PC-9 (cell line): ENCODE results near the gene ZNF555. TPM values are rescaled to one million over a fixed set of nuclear protein-coding genes. Genes with fewer than 3 reads are reported as not detected.

ENCODE experiments used
- BruUV-seq: library from RNA; stranded (reverse); fragments of 400-500 nt; replicated peaks from 2 replicates; lab custom pipeline; 2021; lab: Mats Ljungman, UMichigan
- CTCF ChIA-PET: fragments of 300-600 bp; sonication (Branson Sonifier 250); formaldehyde crosslinking; loops from one replicate; lab custom pipeline; 2022; ENCODE audit warnings: antibody characterized with exemption; lab: Charles Lee
- POLR2A ChIA-PET: fragments of 300-600 bp; sonication (Branson Sonifier 250); formaldehyde crosslinking; loops from one replicate; lab custom pipeline; 2022; ENCODE audit warnings: antibody characterized with exemption; ENCODE audit not compliant: unreplicated experiment; lab: Charles Lee
- DNase-seq, 2 experiments: peaks; one replicate each; pipeline versions ENCODE4 v3.0.0 to v3.0.0-alpha.2; 2015 to 2022; ENCODE audit warnings: mixed read lengths in 1 of 2
- H2AFZ ChIP-seq: fragments of 200-600 bp; sonication (generic); 2 replicates; pipeline ENCODE4 v1.8.1; 2017; ENCODE audit warnings: antibody characterized with exemption
- H3F3A ChIP-seq: fragments of 200-600 bp; sonication (generic); 2 replicates; pipeline ENCODE4 v1.8.1; 2017; ENCODE audit warnings: antibody characterized with exemption, mild to moderate bottlenecking, low read depth; ENCODE audit not compliant: insufficient read depth
- H3K27ac ChIP-seq: fragments of 200-600 bp; sonication (generic); 2 replicates; pipeline ENCODE4 v1.6.1; 2016; ENCODE audit warnings: mixed run types
- H3K27me3 ChIP-seq: fragments of 200-600 bp; sonication (generic); 2 replicates; pipeline ENCODE4 v1.6.1; 2016; ENCODE audit warnings: low read depth, mixed run types; ENCODE audit not compliant: insufficient read depth
- H3K36me3 ChIP-seq: fragments of 200-600 bp; sonication (generic); 2 replicates; pipeline ENCODE4 v1.6.1; 2016; ENCODE audit warnings: low read depth, mixed run types
- H3K4me1 ChIP-seq: fragments of 200-600 bp; sonication (generic); replicated peaks from 2 replicates; pipeline ENCODE4 v1.6.1; 2016; ENCODE audit warnings: mixed run types; ENCODE audit not compliant: insufficient read depth
- H3K4me2 ChIP-seq: fragments of 200-600 bp; sonication (generic); 2 replicates; pipeline ENCODE4 v1.6.1; 2017; ENCODE audit warnings: mixed run types
- H3K4me3 ChIP-seq: fragments of 200-600 bp; sonication (generic); 2 replicates; pipeline ENCODE4 v1.6.1; 2016; ENCODE audit warnings: mixed run types
- H3K79me2 ChIP-seq: fragments of 200-600 bp; sonication (generic); 2 replicates; pipeline ENCODE4 v1.6.1; 2017; ENCODE audit warnings: low read depth, mixed run types
- H3K9me2 ChIP-seq: fragments of 200-600 bp; sonication (generic); 2 replicates; pipeline ENCODE4 v1.8.1; 2017; ENCODE audit warnings: mild to moderate bottlenecking; ENCODE audit not compliant: insufficient read depth
- H3K9me3 ChIP-seq: fragments of 200-600 bp; sonication (generic); 2 replicates; pipeline ENCODE4 v1.8.1; 2016; ENCODE audit warnings: low read depth; ENCODE audit not compliant: insufficient read depth
- H4K20me1 ChIP-seq: fragments of 200-600 bp; sonication (generic); 2 replicates; pipeline ENCODE4 v1.8.1; 2017; ENCODE audit not compliant: insufficient read depth
- EZH2 ChIP-seq: fragments of 200-600 bp; sonication (generic); IDR thresholded peaks from 2 replicates; pipeline ENCODE4 v1.8.0; 2017; ENCODE audit warnings: antibody characterized with exemption, low read depth
- intact Hi-C: fragments of 100-400 bp; cut with micrococcal nuclease; formaldehyde crosslinking; loops from one replicate; pipeline ENCODE4 v1.10.0; 2022; ENCODE audit not compliant: unreplicated experiment
- total RNA-seq: library from RNA; stranded (reverse); gene quantifications from 2 replicates; pipeline ENCODE4 v1.2.3, GENCODE V29; 2021
- TF ChIP-seq, protein P1 (sequence below): fragments of 200-600 bp; sonication (generic); conservative IDR thresholded peaks from 2 replicates; pipeline ENCODE4 v1.6.1; 2017; ENCODE audit warnings: mixed run types, antibody characterized with exemption, mild to moderate bottlenecking, moderate library complexity

The ZNF555 gene
- total RNA-seq, 1 experiment from 2014 or later, result 2.2 TPM

DNA sequence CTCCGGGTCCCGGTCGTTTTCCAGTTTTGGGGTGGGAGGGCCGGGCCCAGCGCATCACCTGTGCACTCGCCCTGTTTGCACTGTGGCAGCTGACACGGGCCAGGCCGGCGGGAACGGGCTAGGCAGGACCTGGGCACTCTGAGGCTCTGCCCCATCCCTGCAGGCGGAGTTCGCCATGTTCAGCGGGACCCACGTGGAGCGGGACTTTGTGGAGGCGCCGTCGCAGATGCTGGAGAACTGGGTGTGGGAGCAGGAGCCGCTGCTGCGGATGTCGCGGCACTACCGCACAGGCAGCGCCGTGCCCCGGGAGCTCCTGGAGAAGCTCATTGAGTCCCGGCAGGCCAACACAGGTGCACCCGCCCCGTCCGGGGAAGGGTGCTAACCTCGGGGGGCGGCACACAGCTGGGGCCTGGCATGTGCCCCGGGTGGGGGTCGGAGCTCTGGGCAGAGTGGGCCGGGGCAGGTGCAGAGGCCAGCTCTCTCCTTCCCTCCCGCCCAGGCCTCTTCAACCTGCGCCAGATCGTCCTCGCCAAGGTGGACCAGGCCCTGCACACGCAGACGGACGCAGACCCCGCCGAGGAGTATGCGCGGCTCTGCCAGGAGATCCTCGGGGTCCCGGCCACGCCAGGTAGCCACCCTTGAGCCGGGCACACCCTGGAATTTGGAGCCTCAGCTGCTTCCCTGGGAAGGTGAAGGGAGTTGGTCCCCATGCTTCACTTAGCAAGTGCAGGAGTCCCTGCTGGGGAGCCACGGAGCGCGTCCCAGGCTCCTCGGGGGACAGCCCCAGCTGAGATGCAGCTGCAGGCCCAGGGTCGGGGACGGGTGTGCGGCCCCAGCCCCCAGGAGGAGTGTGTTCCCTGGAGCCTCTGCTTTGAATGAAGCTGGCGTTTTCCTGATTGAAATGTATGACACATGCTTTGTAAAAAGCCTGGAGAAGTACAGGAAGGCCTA lies 30.9 kb upstream of the ZNF555 start:
- Histone ChIP-seq H2AFZ (no peak overlapping the region), H3K9me3 (no peaks in the 10 kb centered on the region), H3K4me1 (no peaks in the 10 kb centered on the region), H3K9me2 (no peaks in the 10 kb centered on the region), H3K79me2 (no peaks in the 10 kb centered on the region), H3F3A (no peaks in the 10 kb centered on the region), H3K27ac (no peak overlapping the region), H4K20me1 (no peaks in the 10 kb centered on the region), H3K4me3 (no peak overlapping the region), H3K4me2 (no peak overlapping the region), H3K27me3 (no peaks in the 10 kb centered on the region), H3K36me3 (no peaks in the 10 kb centered on the region)
- no TSS peak for BruUV-seq
- ChIA-PET CTCF (no interaction called here), POLR2A (no interaction called here)
- DNase-seq, result no peak
- TF ChIP-seq, protein P1, sequence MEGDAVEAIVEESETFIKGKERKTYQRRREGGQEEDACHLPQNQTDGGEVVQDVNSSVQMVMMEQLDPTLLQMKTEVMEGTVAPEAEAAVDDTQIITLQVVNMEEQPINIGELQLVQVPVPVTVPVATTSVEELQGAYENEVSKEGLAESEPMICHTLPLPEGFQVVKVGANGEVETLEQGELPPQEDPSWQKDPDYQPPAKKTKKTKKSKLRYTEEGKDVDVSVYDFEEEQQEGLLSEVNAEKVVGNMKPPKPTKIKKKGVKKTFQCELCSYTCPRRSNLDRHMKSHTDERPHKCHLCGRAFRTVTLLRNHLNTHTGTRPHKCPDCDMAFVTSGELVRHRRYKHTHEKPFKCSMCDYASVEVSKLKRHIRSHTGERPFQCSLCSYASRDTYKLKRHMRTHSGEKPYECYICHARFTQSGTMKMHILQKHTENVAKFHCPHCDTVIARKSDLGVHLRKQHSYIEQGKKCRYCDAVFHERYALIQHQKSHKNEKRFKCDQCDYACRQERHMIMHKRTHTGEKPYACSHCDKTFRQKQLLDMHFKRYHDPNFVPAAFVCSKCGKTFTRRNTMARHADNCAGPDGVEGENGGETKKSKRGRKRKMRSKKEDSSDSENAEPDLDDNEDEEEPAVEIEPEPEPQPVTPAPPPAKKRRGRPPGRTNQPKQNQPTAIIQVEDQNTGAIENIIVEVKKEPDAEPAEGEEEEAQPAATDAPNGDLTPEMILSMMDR, result no peak
- no peak for TF ChIP-seq EZH2
- intact Hi-C loops, result no loop called here

DNA sequence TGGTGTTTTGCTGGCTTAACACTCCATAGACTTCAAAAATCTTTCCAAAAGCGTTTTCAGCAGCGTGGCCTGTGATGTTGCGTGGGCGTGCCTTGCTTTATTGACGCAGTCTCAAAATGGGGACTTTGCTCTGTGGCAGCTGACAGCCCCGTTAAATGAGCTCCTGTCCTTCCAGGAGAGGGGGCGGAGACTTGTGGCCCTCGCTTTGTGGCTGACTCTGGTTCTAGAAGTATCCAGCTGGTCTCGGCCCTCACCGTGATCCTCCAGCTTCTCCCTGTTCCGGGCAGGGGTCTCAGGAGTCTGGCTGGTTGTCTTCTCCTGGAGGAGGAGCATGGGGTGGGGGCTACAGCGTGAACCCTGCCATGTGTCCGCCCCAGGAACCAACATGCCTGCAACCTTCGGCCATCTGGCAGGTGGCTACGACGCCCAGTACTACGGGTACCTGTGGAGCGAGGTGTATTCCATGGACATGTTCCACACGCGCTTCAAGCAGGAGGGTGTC lies 30.0 kb upstream of the ZNF555 start:
- no TSS peak for BruUV-seq
- ChIA-PET POLR2A (no interaction called here), CTCF (interaction anchor here (0.6 kb wide), 1 partner anchor 211 kb away, joined by 3 read pairs; no protein-coding TSS in a partner anchor)
- TF ChIP-seq EZH2, result no peak
- TF ChIP-seq, protein P1, result no peak
- Histone ChIP-seq H3K27ac (no peak overlapping the region), H3F3A (no peaks in the 10 kb centered on the region), H3K9me2 (no peaks in the 10 kb centered on the region), H3K9me3 (no peaks in the 10 kb centered on the region), H2AFZ (no peak overlapping the region), H3K4me2 (no peak overlapping the region), H3K4me3 (no peak overlapping the region), H3K4me1 (no peaks in the 10 kb centered on the region), H3K36me3 (no peaks in the 10 kb centered on the region), H4K20me1 (no peaks in the 10 kb centered on the region), H3K27me3 (no peaks in the 10 kb centered on the region), H3K79me2 (no peaks in the 10 kb centered on the region)
- intact Hi-C loops, result no loop called here
- no peak for DNase-seq

DNA sequence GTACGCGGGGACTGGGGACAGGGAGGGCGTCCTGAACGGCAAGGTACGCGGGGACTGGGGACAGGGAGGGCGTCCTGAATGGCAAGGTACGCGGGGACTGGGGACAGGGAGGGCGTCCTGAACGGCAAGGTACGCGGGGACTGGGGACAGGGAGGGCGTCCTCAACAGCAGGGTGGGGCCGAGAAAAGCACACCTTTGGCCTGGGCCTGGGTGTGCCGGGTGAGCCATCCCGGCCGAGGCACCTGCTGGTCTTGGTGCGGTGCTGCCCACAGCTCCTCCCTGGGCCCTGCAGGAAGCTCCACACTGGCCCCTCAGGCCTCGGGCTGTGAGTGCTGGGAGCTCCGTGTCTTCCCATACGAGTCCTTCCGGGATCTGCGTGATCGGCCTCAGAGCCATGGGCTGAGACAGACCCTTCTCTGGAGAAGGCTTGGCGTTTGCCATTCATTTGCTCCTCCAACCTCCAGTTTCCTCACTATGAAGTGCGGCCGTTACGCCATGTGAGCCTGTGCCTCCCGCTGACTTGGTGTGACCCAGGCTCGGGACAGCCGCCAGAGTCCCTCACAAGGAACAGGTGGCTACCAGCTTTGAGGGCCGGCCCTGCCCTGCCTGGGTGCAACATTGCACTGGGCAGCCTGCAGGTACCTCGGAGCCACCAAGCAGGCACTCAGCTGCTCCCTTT lies 29.4 kb upstream of the ZNF555 start:
- H2AFZ ChIP-seq, result no peak overlapping the region
- H3K36me3 ChIP-seq, result no peaks in the 10 kb centered on the region
- H3K79me2 ChIP-seq, result no peaks in the 10 kb centered on the region
- no peak overlapping the region for H3K4me3 ChIP-seq
- no peaks in the 10 kb centered on the region for H3K27me3 ChIP-seq
- intact Hi-C loops, result no loop called here
- BruUV-seq, result no TSS peak
- ChIA-PET POLR2A (no interaction called here), CTCF (interaction anchor here (0.6 kb wide), 1 partner anchor 211 kb away, joined by 3 read pairs; no protein-coding TSS in a partner anchor)
- H3K27ac ChIP-seq, result no peak overlapping the region
- H3K9me3 ChIP-seq, result no peaks in the 10 kb centered on the region
- DNase-seq, result no peak
- no peaks in the 10 kb centered on the region for H3K9me2 ChIP-seq
- H4K20me1 ChIP-seq, result no peaks in the 10 kb centered on the region
- no peak overlapping the region for H3K4me2 ChIP-seq
- no peak for TF ChIP-seq EZH2
- TF ChIP-seq, protein P1, result no peak
- no peaks in the 10 kb centered on the region for H3K4me1 ChIP-seq
- no peaks in the 10 kb centered on the region for H3F3A ChIP-seq
